ENCODE measurements around the gene PNPLA2. TPM values are rescaled to one million over a fixed set of nuclear protein-coding genes. Genes with fewer than 3 reads are reported as not detected.

PNPLA2 gene
- total and polyA plus RNA-seq, 4 donors = 9.1 to 49.9 (median 28.5) TPM

GRCh38 chr11:799641-800316 is 18.9 kb upstream of the PNPLA2 start:
- 95% methylated on average over 31 of the region's 32 CpGs for WGBS (ENCODE audit: insufficient coverage)
- no peak for DNase-seq (ENCODE audit: low read depth in 4 of 6, low spot score in 6 of 6)
- peaks cover 53% of the 10 kb centered on the region for H3K4me1 ChIP-seq (ENCODE audit: control insufficient read depth, insufficient read depth, low read length)
- H3K27ac ChIP-seq (ENCODE audit: low read depth, low read length) = no peak overlapping the region
- H3K4me3 ChIP-seq (ENCODE audit: low read depth, low read length) = no peak overlapping the region
- H3K27me3 ChIP-seq (ENCODE audit: control insufficient read depth, insufficient read depth, low read length) = no peaks in the 10 kb centered on the region
- H3K36me3 ChIP-seq (ENCODE audit: control insufficient read depth, insufficient read depth, low read length) = peaks cover 65% of the 10 kb centered on the region
- no peaks in the 10 kb centered on the region for H3K9me3 ChIP-seq (ENCODE audit: control insufficient read depth, insufficient read depth, low read length)

- Histone ChIP-seq H3K4me1 (ENCODE audit: control insufficient read depth, insufficient read depth, low read length) (peaks cover 50% of the 10 kb centered on the region), H3K27me3 (ENCODE audit: control insufficient read depth, insufficient read depth, low read length) (no peaks in the 10 kb centered on the region), H3K4me3 (ENCODE audit: low read depth, low read length) (no peak overlapping the region), H3K27ac (ENCODE audit: low read depth, low read length) (no peak overlapping the region), H3K9me3 (ENCODE audit: control insufficient read depth, insufficient read depth, low read length) (no peaks in the 10 kb centered on the region), H3K36me3 (ENCODE audit: control insufficient read depth, insufficient read depth, low read length) (peaks cover 58% of the 10 kb centered on the region)
- no peak for DNase-seq (ENCODE audit: low read depth in 4 of 6, low spot score in 6 of 6)
- 97% methylated on average over 30 of the region's 30 CpGs for WGBS (ENCODE audit: insufficient coverage)
Measured at GRCh38 chr11:800473-800872, 18.2 kb upstream of the PNPLA2 start.

GRCh38 chr11:801097-801780 is 17.5 kb upstream of the PNPLA2 start:
- Histone ChIP-seq H3K9me3 (ENCODE audit: control insufficient read depth, insufficient read depth, low read length) (no peaks in the 10 kb centered on the region), H3K4me1 (ENCODE audit: control insufficient read depth, insufficient read depth, low read length) (peaks cover 50% of the 10 kb centered on the region), H3K4me3 (ENCODE audit: low read depth, low read length) (no peak overlapping the region), H3K27me3 (ENCODE audit: control insufficient read depth, insufficient read depth, low read length) (no peaks in the 10 kb centered on the region), H3K27ac (ENCODE audit: low read depth, low read length) (no peak overlapping the region), H3K36me3 (ENCODE audit: control insufficient read depth, insufficient read depth, low read length) (peaks cover 58% of the 10 kb centered on the region)
- DNase-seq (ENCODE audit: low read depth in 4 of 6, low spot score in 6 of 6) = no peak
- 93% methylated on average over 19 of the region's 20 CpGs for WGBS (ENCODE audit: insufficient coverage)

GRCh38 chr11:802018-802617 is 16.6 kb upstream of the PNPLA2 start:
- Histone ChIP-seq H3K36me3 (ENCODE audit: control insufficient read depth, insufficient read depth, low read length) (peaks cover 55% of the 10 kb centered on the region), H3K27me3 (ENCODE audit: control insufficient read depth, insufficient read depth, low read length) (no peaks in the 10 kb centered on the region), H3K27ac (ENCODE audit: low read depth, low read length) (no peak overlapping the region), H3K4me3 (ENCODE audit: low read depth, low read length) (no peak overlapping the region), H3K9me3 (ENCODE audit: control insufficient read depth, insufficient read depth, low read length) (no peaks in the 10 kb centered on the region), H3K4me1 (ENCODE audit: control insufficient read depth, insufficient read depth, low read length) (peaks cover 42% of the 10 kb centered on the region)
- DNase-seq (ENCODE audit: low read depth in 4 of 6, low spot score in 6 of 6) = no peak
- WGBS (ENCODE audit: insufficient coverage) = 95% methylated on average over 19 of the region's 21 CpGs

GRCh38 chr11:802693-803466 is 15.8 kb upstream of the PNPLA2 start:
- Histone ChIP-seq H3K27ac (ENCODE audit: low read depth, low read length) (no peak overlapping the region), H3K27me3 (ENCODE audit: control insufficient read depth, insufficient read depth, low read length) (no peaks in the 10 kb centered on the region), H3K4me1 (ENCODE audit: control insufficient read depth, insufficient read depth, low read length) (peaks cover 37% of the 10 kb centered on the region), H3K4me3 (ENCODE audit: low read depth, low read length) (no peak overlapping the region), H3K9me3 (ENCODE audit: control insufficient read depth, insufficient read depth, low read length) (no peaks in the 10 kb centered on the region), H3K36me3 (ENCODE audit: control insufficient read depth, insufficient read depth, low read length) (peaks cover 55% of the 10 kb centered on the region)
- 93% methylated on average over 28 of the region's 28 CpGs for WGBS (ENCODE audit: insufficient coverage)
- DNase-seq (ENCODE audit: low read depth in 4 of 6, low spot score in 6 of 6) = no peak

GRCh38 chr11:803467-803742 is 15.3 kb upstream of the PNPLA2 start:
- H3K4me3 ChIP-seq (ENCODE audit: low read depth, low read length) = no peak overlapping the region
- H3K9me3 ChIP-seq (ENCODE audit: control insufficient read depth, insufficient read depth, low read length) = no peaks in the 10 kb centered on the region
- no peak for DNase-seq (ENCODE audit: low read depth in 4 of 6, low spot score in 6 of 6)
- no peak overlapping the region for H3K27ac ChIP-seq (ENCODE audit: low read depth, low read length)
- H3K4me1 ChIP-seq (ENCODE audit: control insufficient read depth, insufficient read depth, low read length) = peaks cover 38% of the 10 kb centered on the region
- H3K36me3 ChIP-seq (ENCODE audit: control insufficient read depth, insufficient read depth, low read length) = peaks cover 55% of the 10 kb centered on the region
- no peaks in the 10 kb centered on the region for H3K27me3 ChIP-seq (ENCODE audit: control insufficient read depth, insufficient read depth, low read length)
- WGBS (ENCODE audit: insufficient coverage) = 56% methylated on average over 3 of the region's 8 CpGs

- 56% methylated on average over 25 of the region's 26 CpGs for WGBS (ENCODE audit: insufficient coverage)
Measured at GRCh38 chr11:803770-804598, 14.7 kb upstream of the PNPLA2 start.

GRCh38 chr11:804599-804964 is 14.1 kb upstream of the PNPLA2 start:
- peaks cover 41% of the 10 kb centered on the region for H3K4me1 ChIP-seq (ENCODE audit: control insufficient read depth, insufficient read depth, low read length)
- no peak for DNase-seq (ENCODE audit: low read depth in 4 of 6, low spot score in 6 of 6)
- H3K9me3 ChIP-seq (ENCODE audit: control insufficient read depth, insufficient read depth, low read length) = no peaks in the 10 kb centered on the region
- H3K4me3 ChIP-seq (ENCODE audit: low read depth, low read length) = peak overlapping the region; percentile 70
- H3K27ac ChIP-seq (ENCODE audit: low read depth, low read length) = peak overlapping the region; percentile 52
- H3K36me3 ChIP-seq (ENCODE audit: control insufficient read depth, insufficient read depth, low read length) = peaks cover 46% of the 10 kb centered on the region
- 15% methylated on average over 16 of the region's 18 CpGs for whole genome bisulfite sequencing (ENCODE audit: insufficient coverage)
- H3K27me3 ChIP-seq (ENCODE audit: control insufficient read depth, insufficient read depth, low read length) = no peaks in the 10 kb centered on the region

More at GRCh38 chr11:803770-804598, 14.7 kb upstream of the PNPLA2 start:
- Histone ChIP-seq H3K4me1 (ENCODE audit: control insufficient read depth, insufficient read depth, low read length) (peaks cover 39% of the 10 kb centered on the region), H3K36me3 (ENCODE audit: control insufficient read depth, insufficient read depth, low read length) (peaks cover 52% of the 10 kb centered on the region), H3K27ac (ENCODE audit: low read depth, low read length) (peak overlapping the region; percentile 52), H3K27me3 (ENCODE audit: control insufficient read depth, insufficient read depth, low read length) (no peaks in the 10 kb centered on the region), H3K9me3 (ENCODE audit: control insufficient read depth, insufficient read depth, low read length) (no peaks in the 10 kb centered on the region), H3K4me3 (ENCODE audit: low read depth, low read length) (peak overlapping the region; percentile 70)
- no peak for DNase-seq (ENCODE audit: low read depth in 4 of 6, low spot score in 6 of 6)
